H9 (cell line): ENCODE results near the gene ARMH1. TPM values are rescaled to one million over a fixed set of nuclear protein-coding genes. Genes with fewer than 3 reads are reported as not detected.

Experiments used
- total RNA-seq: library from RNA; stranded (reverse); gene quantifications from 2 replicates; pipeline ENCODE4 v1.2.1, GENCODE V29; 2021

ARMH1 gene
- total RNA-seq, 1 experiment from 2014 or later: 1.0 TPM

Other genes starting within 250 kb of the ARMH1 start
- 6.2 and 7.2 TPM in 2 replicates for gene TMEM53, start 233 bp upstream of the ARMH1 start, total RNA-seq
- not detected in 2 replicates for gene RNU5D-1, start 56.5 kb downstream of the ARMH1 start, total RNA-seq
- gene KIF2C, start 65.1 kb downstream of the ARMH1 start, total RNA-seq: 71.6 and 73.1 TPM in 2 replicates
- 2,591 and 2,595 TPM in 2 replicates for gene RPS8, start 100.8 kb downstream of the ARMH1 start, total RNA-seq
- gene BEST4, start 113.5 kb downstream of the ARMH1 start, total RNA-seq: 1.1 and 1.3 TPM in 2 replicates
- gene PLK3, start 125.7 kb downstream of the ARMH1 start, total RNA-seq: 14.7 and 15.9 TPM in 2 replicates
- gene DYNLT4, start 132.6 kb downstream of the ARMH1 start, total RNA-seq: not detected in 2 replicates
- 1.4 and 1.9 TPM in 2 replicates for gene BTBD19, start 133.8 kb downstream of the ARMH1 start, total RNA-seq
- gene PTCH2, start 168.5 kb downstream of the ARMH1 start, total RNA-seq: 0.79 and 0.83 TPM in 2 replicates